ENCODE measurements around the gene ANXA10.

ANXA10 gene

DNA sequence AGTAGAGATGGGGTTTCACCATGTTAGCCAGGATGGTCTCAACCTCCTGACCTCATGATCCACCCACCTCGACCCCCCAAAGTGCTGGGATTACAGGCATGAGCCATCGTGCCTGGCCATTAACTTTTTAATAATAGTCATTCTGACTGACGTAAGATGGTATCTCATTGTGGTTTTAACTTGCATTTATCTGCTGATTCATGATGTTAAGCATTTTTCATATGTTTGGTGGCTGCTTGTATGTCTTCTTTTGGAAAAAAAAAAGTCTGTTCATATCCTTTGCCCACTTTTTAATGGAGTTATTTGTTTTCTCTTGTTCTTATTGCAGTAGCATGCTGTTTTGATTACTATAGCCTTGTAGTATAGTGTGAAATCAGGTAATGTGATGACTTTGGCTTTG is 45.8 kb downstream of the ANXA10 start:
- no peak for TF ChIP-seq EZH2phosphoT487 (IDR thresholded peaks at IDR 0.05; ENCODE audit: low read depth)
- TF ChIP-seq, protein P1, sequence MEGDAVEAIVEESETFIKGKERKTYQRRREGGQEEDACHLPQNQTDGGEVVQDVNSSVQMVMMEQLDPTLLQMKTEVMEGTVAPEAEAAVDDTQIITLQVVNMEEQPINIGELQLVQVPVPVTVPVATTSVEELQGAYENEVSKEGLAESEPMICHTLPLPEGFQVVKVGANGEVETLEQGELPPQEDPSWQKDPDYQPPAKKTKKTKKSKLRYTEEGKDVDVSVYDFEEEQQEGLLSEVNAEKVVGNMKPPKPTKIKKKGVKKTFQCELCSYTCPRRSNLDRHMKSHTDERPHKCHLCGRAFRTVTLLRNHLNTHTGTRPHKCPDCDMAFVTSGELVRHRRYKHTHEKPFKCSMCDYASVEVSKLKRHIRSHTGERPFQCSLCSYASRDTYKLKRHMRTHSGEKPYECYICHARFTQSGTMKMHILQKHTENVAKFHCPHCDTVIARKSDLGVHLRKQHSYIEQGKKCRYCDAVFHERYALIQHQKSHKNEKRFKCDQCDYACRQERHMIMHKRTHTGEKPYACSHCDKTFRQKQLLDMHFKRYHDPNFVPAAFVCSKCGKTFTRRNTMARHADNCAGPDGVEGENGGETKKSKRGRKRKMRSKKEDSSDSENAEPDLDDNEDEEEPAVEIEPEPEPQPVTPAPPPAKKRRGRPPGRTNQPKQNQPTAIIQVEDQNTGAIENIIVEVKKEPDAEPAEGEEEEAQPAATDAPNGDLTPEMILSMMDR (IDR thresholded peaks at IDR 0.05; ENCODE audit: low read depth, low read length), result no peak

DNA sequence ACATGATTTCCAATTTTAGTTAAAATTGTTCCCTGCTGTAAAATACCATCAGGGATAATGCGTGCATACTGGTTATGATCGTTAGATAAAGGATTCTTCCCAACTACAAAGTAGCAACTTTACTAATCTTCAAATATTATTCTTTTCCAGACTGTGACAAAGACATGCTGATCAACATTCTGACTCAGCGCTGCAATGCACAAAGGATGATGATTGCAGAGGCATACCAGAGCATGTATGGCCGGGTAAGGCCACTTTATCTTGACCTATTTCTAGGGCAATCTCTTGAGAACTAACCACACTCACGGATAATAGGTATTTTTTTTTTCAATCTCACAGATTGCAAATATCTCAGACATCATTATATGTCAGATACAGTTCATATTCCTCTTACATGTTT is 47.0 kb downstream of the ANXA10 start:
- no peaks in the 10 kb centered on the region for H4K20me1 ChIP-seq (ENCODE audit: insufficient read depth, low read length)
- no peaks in the 10 kb centered on the region for H3K9me3 ChIP-seq (ENCODE audit: insufficient read depth, low read length)
- no peak overlapping the region for H3K4me3 ChIP-seq (ENCODE audit: low read length)
- no peak overlapping the region for H3K9ac ChIP-seq (ENCODE audit: low read length)
- H2AFZ ChIP-seq (ENCODE audit: low read depth, low read length), result no peak overlapping the region
- no peak for TF ChIP-seq EZH2phosphoT487 (IDR thresholded peaks at IDR 0.05; ENCODE audit: low read depth)
- TF ChIP-seq, protein P1 (IDR thresholded peaks at IDR 0.05; ENCODE audit: low read depth, low read length), result no peak
- H3K27ac ChIP-seq (ENCODE audit: low read length), result no peak overlapping the region
- H3K27me3 ChIP-seq (ENCODE audit: low read depth, low read length), result no peaks in the 10 kb centered on the region
- no peak overlapping the region for H3K4me2 ChIP-seq (ENCODE audit: low read length)
- no peaks in the 10 kb centered on the region for H3K36me3 ChIP-seq (replicated peaks; ENCODE audit: low read depth, low read length)
- H3K4me1 ChIP-seq (ENCODE audit: low read length), result no peaks in the 10 kb centered on the region
- H3K79me2 ChIP-seq (ENCODE audit: low read length), result no peaks in the 10 kb centered on the region

More for the DNA sequence above, 45.8 kb downstream of the ANXA10 start:
- Histone ChIP-seq H3K79me2 (ENCODE audit: low read length) (no peaks in the 10 kb centered on the region), H3K27ac (ENCODE audit: low read length) (no peak overlapping the region), H3K9ac (ENCODE audit: low read length) (no peak overlapping the region), H3K27me3 (ENCODE audit: low read depth, low read length) (no peaks in the 10 kb centered on the region), H3K4me3 (ENCODE audit: low read length) (no peak overlapping the region), H3K4me2 (ENCODE audit: low read length) (no peak overlapping the region), H4K20me1 (ENCODE audit: insufficient read depth, low read length) (no peaks in the 10 kb centered on the region), H3K4me1 (ENCODE audit: low read length) (no peaks in the 10 kb centered on the region), H3K36me3 (replicated peaks; ENCODE audit: low read depth, low read length) (no peaks in the 10 kb centered on the region), H3K9me3 (ENCODE audit: insufficient read depth, low read length) (no peaks in the 10 kb centered on the region), H2AFZ (ENCODE audit: low read depth, low read length) (no peak overlapping the region)

DNA sequence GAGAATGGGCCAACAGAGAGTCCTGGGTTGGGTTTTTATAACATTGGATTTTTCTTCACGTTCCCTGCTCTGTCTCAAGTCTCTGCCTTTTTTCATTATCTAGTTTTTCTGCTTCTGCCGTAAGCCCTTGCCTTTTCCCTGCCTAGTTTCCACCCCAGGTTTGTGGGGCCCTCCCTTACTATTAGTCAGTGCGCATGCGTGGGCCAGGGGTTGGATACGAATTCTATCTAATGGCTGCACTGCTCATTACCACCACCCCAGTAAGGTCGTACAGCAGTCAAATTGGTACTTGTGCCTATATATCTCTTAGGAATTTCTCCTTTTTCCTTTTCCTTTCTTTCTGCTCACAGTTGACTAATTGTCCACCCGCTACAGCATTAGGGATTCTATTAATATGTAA is 49.4 kb downstream of the ANXA10 start:
- H3K79me2 ChIP-seq (ENCODE audit: low read length), result no peaks in the 10 kb centered on the region
- TF ChIP-seq, protein P1 (IDR thresholded peaks at IDR 0.05; ENCODE audit: low read depth, low read length), result no peak
- no peak for TF ChIP-seq EZH2phosphoT487 (IDR thresholded peaks at IDR 0.05; ENCODE audit: low read depth)
- no peaks in the 10 kb centered on the region for H3K4me1 ChIP-seq (ENCODE audit: low read length)
- H3K4me3 ChIP-seq (ENCODE audit: low read length), result no peak overlapping the region
- H2AFZ ChIP-seq (ENCODE audit: low read depth, low read length), result no peak overlapping the region
- no peaks in the 10 kb centered on the region for H3K9me3 ChIP-seq (ENCODE audit: insufficient read depth, low read length)
- no peaks in the 10 kb centered on the region for H3K36me3 ChIP-seq (replicated peaks; ENCODE audit: low read depth, low read length)
- no peak overlapping the region for H3K27ac ChIP-seq (ENCODE audit: low read length)
- no peaks in the 10 kb centered on the region for H3K27me3 ChIP-seq (ENCODE audit: low read depth, low read length)
- H3K4me2 ChIP-seq (ENCODE audit: low read length), result no peak overlapping the region
- H3K9ac ChIP-seq (ENCODE audit: low read length), result no peak overlapping the region
- H4K20me1 ChIP-seq (ENCODE audit: insufficient read depth, low read length), result no peaks in the 10 kb centered on the region

DNA sequence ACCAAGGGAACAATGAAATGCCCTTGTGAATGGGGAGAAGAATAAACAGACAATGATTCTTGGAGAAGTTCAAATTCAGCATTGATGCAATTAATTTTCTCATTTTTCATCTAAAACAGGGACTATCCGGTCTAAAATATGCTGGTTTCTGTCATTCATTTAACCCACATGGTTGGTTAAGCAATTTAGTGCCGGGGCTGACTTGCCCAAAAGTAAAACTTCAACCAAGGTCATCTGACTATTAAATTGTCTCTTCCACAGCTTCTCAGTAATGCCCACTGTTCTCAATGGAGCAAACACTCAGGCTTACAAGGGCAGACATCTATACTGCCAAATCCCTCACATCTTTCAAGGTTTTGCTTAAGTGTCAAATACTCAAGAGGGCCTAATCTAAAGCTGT is 51.3 kb downstream of the ANXA10 start:
- H3K4me2 ChIP-seq (ENCODE audit: low read length), result no peak overlapping the region
- H3K36me3 ChIP-seq (replicated peaks; ENCODE audit: low read depth, low read length), result no peaks in the 10 kb centered on the region
- H3K79me2 ChIP-seq (ENCODE audit: low read length), result no peaks in the 10 kb centered on the region
- H4K20me1 ChIP-seq (ENCODE audit: insufficient read depth, low read length), result no peaks in the 10 kb centered on the region
- no peaks in the 10 kb centered on the region for H3K4me1 ChIP-seq (ENCODE audit: low read length)
- no peak overlapping the region for H3K4me3 ChIP-seq (ENCODE audit: low read length)
- no peak overlapping the region for H2AFZ ChIP-seq (ENCODE audit: low read depth, low read length)
- no peak overlapping the region for H3K9ac ChIP-seq (ENCODE audit: low read length)
- H3K27me3 ChIP-seq (ENCODE audit: low read depth, low read length), result no peaks in the 10 kb centered on the region
- H3K27ac ChIP-seq (ENCODE audit: low read length), result no peak overlapping the region
- no peaks in the 10 kb centered on the region for H3K9me3 ChIP-seq (ENCODE audit: insufficient read depth, low read length)
- TF ChIP-seq, protein P1 (IDR thresholded peaks at IDR 0.05; ENCODE audit: low read depth, low read length), result no peak
- TF ChIP-seq EZH2phosphoT487 (IDR thresholded peaks at IDR 0.05; ENCODE audit: low read depth), result no peak
